Measurements from ENCODE around the gene ROCK2.
A peak's percentile ranks its signal among the peaks of the same experiment; 100 is the strongest.

Gene ROCK2

GRCh38 chr2:11390399-11390658, 45.9 kb upstream of the ROCK2 start:
- no peaks in the 10 kb centered on the region for H3K9me3 ChIP-seq (ENCODE audit: control insufficient read depth, insufficient read depth, low read depth, low read length)
- ChIA-PET CTCF (interaction anchor here (0.6 kb wide), 1 partner anchor 42 kb away, joined by 3 read pairs; no protein-coding TSS in a partner anchor), POLR2A (interaction anchor here (0.9 to 2.1 kb wide), 3 partner anchors 16 to 235 kb away, joined by 3 to 10 read pairs (median 3); partner anchors contain the start of gene SLC66A3)
- H3K4me3 ChIP-seq (ENCODE audit: low read depth, low read length) = no peak overlapping the region
- TF ChIP-seq ZNF548 (tag by site-specific recombination; IDR thresholded peaks at IDR 0.05) (no peak), KLF16 (tag by site-specific recombination; IDR thresholded peaks at IDR 0.05) (no peak), ZNF248 (tag by site-specific recombination; IDR thresholded peaks at IDR 0.05) (no peak), ZFHX2 (tag by site-specific recombination; conservative IDR thresholded peaks at IDR 0.05) (no peak), ZNF580 (tag by site-specific recombination; IDR thresholded peaks at IDR 0.05) (no peak), ZNF311 (tag by site-specific recombination; IDR thresholded peaks at IDR 0.05; ENCODE audit: borderline replicate concordance) (no peak), ZNF76 (tag by site-specific recombination; IDR thresholded peaks at IDR 0.05; ENCODE audit: borderline replicate concordance, low read depth) (no peak), GFI1B (tag by site-specific recombination; IDR thresholded peaks at IDR 0.05) (no peak), HOXD13 (CRISPR knock-in tag; IDR thresholded peaks at IDR 0.05; ENCODE audit: borderline replicate concordance) (no peak), ZBTB49 (tag by site-specific recombination; IDR thresholded peaks at IDR 0.05; ENCODE audit: low read depth) (no peak)
- H3K36me3 ChIP-seq (ENCODE audit: control insufficient read depth in 2 of 2, insufficient read depth in 1 of 2, low read length in 2 of 2) = no peaks in the 10 kb centered on the region
- H3K27ac ChIP-seq (ENCODE audit: extremely low read depth, low read depth, low read length) = no peak overlapping the region
- peaks cover 6% of the 10 kb centered on the region; the same call in 1 of the 2 replicates for H3K4me1 ChIP-seq (ENCODE audit: control insufficient read depth, insufficient read depth, low read length)

- ChIA-PET POLR2A (interaction anchor here (0.6 to 2.1 kb wide), 4 partner anchors 15 to 234 kb away, joined by 3 to 10 read pairs (median 3); partner anchors contain the start of gene SLC66A3), CTCF (interaction anchor here (0.6 kb wide), 1 partner anchor 41 kb away, joined by 3 read pairs; no protein-coding TSS in a partner anchor)
- no peak overlapping the region for H3K27ac ChIP-seq (ENCODE audit: extremely low read depth, low read depth, low read length)
- no peak overlapping the region for H3K4me3 ChIP-seq (ENCODE audit: low read depth, low read length)
- peaks cover 6% of the 10 kb centered on the region; the same call in 1 of the 2 replicates for H3K4me1 ChIP-seq (ENCODE audit: control insufficient read depth, insufficient read depth, low read length)
- TF ChIP-seq ZNF354C (tag by site-specific recombination; IDR thresholded peaks at IDR 0.05; ENCODE audit: borderline replicate concordance, low read depth) = no peak
- TF ChIP-seq ZNF629 (tag by site-specific recombination; IDR thresholded peaks at IDR 0.05) = 0 out of 2 replicates have a peak, but pooled peaks have one; percentile 16
- no peak for TF ChIP-seq ZNF600 (tag by site-specific recombination; IDR thresholded peaks at IDR 0.05)
- TF ChIP-seq PRDM10 (tag by site-specific recombination; IDR thresholded peaks at IDR 0.05) = peak; percentile 53
- TF ChIP-seq ZNF148 (tag by site-specific recombination; IDR thresholded peaks at IDR 0.05; ENCODE audit: borderline replicate concordance) = no peak
- no peak for TF ChIP-seq ZNF513 (tag by site-specific recombination; IDR thresholded peaks at IDR 0.05)
- 0 out of 2 replicates have a peak, but pooled peaks have one; percentile 36 for TF ChIP-seq HIC1 (tag by site-specific recombination; IDR thresholded peaks at IDR 0.05)
- TF ChIP-seq TRIM28 (IDR thresholded peaks at IDR 0.05; ENCODE audit: borderline replicate concordance, low read length) = no peak
- TF ChIP-seq ZNF561 (tag by site-specific recombination; IDR thresholded peaks at IDR 0.05; ENCODE audit: borderline replicate concordance) = no peak
- H3K9me3 ChIP-seq (ENCODE audit: control insufficient read depth, insufficient read depth, low read depth, low read length) = no peaks in the 10 kb centered on the region
- no peaks in the 10 kb centered on the region for H3K36me3 ChIP-seq (ENCODE audit: control insufficient read depth in 2 of 2, insufficient read depth in 1 of 2, low read length in 2 of 2)
These were observed 45.3 kb upstream of the ROCK2 start for GRCh38 chr2:11389551-11390398.

Measured in HEK293 (cell line).